Keratinocyte (primary cell): Measurements from ENCODE around the gene PPFIA3.

Experiments
- CTCF ChIP-seq, 3 experiments: IDR thresholded peaks in 1 of 3; conservative IDR thresholded peaks in 1 of 3; optimal IDR thresholded peaks in 1 of 3; 2 replicates in 2 of 3; 3 replicates in 1 of 3; pipeline versions ENCODE3 to v1.5.1; 2011; ENCODE audit warnings: low read length in 3 of 3, mild to moderate bottlenecking in 3 of 3, moderate library complexity in 2 of 3, control low read depth in 1 of 3, inconsistent platforms in 1 of 3; ENCODE audit not compliant: insufficient read depth in 2 of 3; ENCODE audit errors: extremely low read depth in 1 of 3
- EZH2 ChIP-seq: IDR thresholded peaks from one replicate; pipeline ENCODE4 v1.6.1; 2012; ENCODE audit warnings: inconsistent platforms, mild to moderate bottlenecking, low read length, moderate library complexity

DNA sequence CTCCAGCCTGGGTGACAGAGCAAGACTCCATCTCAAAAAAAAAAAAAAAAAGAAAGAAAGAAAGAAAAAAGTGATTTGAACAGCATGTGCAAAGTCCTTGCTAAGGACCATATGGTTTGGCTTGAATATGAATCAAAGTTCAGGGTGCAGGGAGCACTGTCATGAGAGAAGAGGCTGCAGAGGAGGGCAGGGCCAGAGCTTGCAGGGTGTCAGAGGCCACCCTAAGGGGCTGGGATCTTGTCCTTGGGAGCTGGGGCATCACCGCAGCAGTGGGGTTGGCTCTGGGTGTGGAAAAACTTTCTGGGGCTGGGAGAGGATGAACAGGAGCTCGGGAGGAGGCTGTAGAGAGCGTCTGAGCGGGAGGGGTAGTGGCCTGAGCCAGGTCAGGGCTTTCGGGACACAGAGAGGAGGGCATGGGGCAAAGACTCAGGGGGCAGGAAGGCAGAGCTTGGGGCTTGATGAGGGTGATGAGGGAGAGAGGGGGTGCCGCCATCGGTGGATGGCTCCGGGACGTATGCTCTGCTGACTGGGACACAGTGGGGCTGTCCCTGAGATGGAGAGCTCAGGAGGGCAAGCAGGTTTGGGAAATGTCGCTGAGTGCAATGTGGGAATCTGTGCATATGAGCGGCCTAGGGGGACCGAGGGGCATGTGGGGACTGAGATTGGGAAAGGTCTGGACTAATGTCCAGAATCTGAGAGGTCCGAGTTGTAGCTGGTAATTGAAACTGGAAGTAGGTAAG lies 41.3 kb downstream of the PPFIA3 start:
- TF ChIP-seq CTCF (optimal IDR thresholded peaks at IDR 0.05 in 1 of 3, IDR thresholded peaks at IDR 0.05 in 1 of 3, conservative IDR thresholded peaks at IDR 0.05 in 1 of 3; ENCODE audit: extremely low read depth in 1 of 3, insufficient read depth in 2 of 3, low read length in 3 of 3) (no peak), EZH2 (no peak)
